ENCODE data around the gene FIBP.

GRCh38 chr11:65883786-65884715 lies 4.2 kb downstream of the FIBP start:
- TF ChIP-seq CTCF (conservative IDR thresholded peaks at IDR 0.05) (no peak), EZH2 (IDR thresholded peaks at IDR 0.05; ENCODE audit: low read depth) (no peak)

Data from PC-9 (cell line).